Loucy (cell line): ENCODE data around the gene FHIP1B.

Source experiments
- H2AFZ ChIP-seq: fragments of 200-600 bp; sonication (generic); 2 replicates; pipeline ENCODE4 v1.6.0; 2016; ENCODE audit warnings: antibody characterized with exemption, mild to moderate bottlenecking, low read length, moderate library complexity
- H3F3A ChIP-seq: fragments of 200-600 bp; 2 replicates; pipeline ENCODE4 v1.6.0; 2016; ENCODE audit warnings: antibody characterized with exemption, low read depth, mild to moderate bottlenecking
- H3K27me3 ChIP-seq: fragments of 200-600 bp; sonication (generic); 2 replicates; pipeline ENCODE4 v1.6.1; 2014; ENCODE audit warnings: low read length, mild to moderate bottlenecking; ENCODE audit not compliant: insufficient read depth, poor library complexity, severe bottlenecking
- H3K36me3 ChIP-seq: fragments of 200-600 bp; sonication (generic); 2 replicates; pipeline ENCODE4 v1.6.1; 2016; ENCODE audit warnings: low read length; ENCODE audit not compliant: insufficient read depth
- H3K4me1 ChIP-seq: fragments of 200-600 bp; sonication (generic); 2 replicates; pipeline ENCODE4 v1.5.1; 2014; ENCODE audit warnings: low read length, mild to moderate bottlenecking; ENCODE audit not compliant: insufficient read depth, poor library complexity, severe bottlenecking
- H3K4me2 ChIP-seq: fragments of 200-600 bp; sonication (generic); 2 replicates; pipeline ENCODE4 v1.6.0; 2014; ENCODE audit warnings: antibody characterized with exemption, low read length, low read depth, mild to moderate bottlenecking; ENCODE audit not compliant: poor library complexity, severe bottlenecking
- H3K4me3 ChIP-seq: fragments of 200-600 bp; sonication (generic); 2 replicates; pipeline ENCODE4 v1.5.1; 2014; ENCODE audit warnings: low read length, mild to moderate bottlenecking, mixed read lengths; ENCODE audit not compliant: poor library complexity, severe bottlenecking
- H3K79me2 ChIP-seq: fragments of 200-600 bp; sonication (generic); 2 replicates; pipeline ENCODE4 v1.6.1; 2014; ENCODE audit warnings: low read length; ENCODE audit not compliant: insufficient read depth
- H3K9ac ChIP-seq: fragments of 200-600 bp; sonication (generic); 2 replicates; pipeline ENCODE4 v1.6.0; 2014; ENCODE audit warnings: mild to moderate bottlenecking, low read depth, low read length, moderate library complexity; ENCODE audit not compliant: poor library complexity, severe bottlenecking
- H3K9me2 ChIP-seq: fragments of 200-600 bp; sonication (generic); replicated peaks from 2 replicates; pipeline ENCODE4 v1.6.1; 2016; ENCODE audit warnings: low read depth, low read length, mixed read lengths
- H3K9me3 ChIP-seq: fragments of 200-600 bp; sonication (generic); 2 replicates; pipeline ENCODE4 v1.6.1; 2014; ENCODE audit warnings: mild to moderate bottlenecking, antibody characterized with exemption, low read length, low read depth; ENCODE audit not compliant: insufficient read depth
- H4K20me1 ChIP-seq: fragments of 200-600 bp; sonication (generic); 2 replicates; pipeline ENCODE4 v1.6.0; 2014; ENCODE audit warnings: antibody characterized with exemption, low read length, mild to moderate bottlenecking; ENCODE audit not compliant: insufficient read depth, poor library complexity, severe bottlenecking
- CTCF ChIP-seq: fragments of 200-600 bp; sonication (generic); conservative IDR thresholded peaks from 2 replicates; pipeline ENCODE4 v1.5.1; 2014; ENCODE audit warnings: mild to moderate bottlenecking, antibody characterized with exemption, low read length
- EZH2phosphoT487 ChIP-seq: fragments of 200-600 bp; IDR thresholded peaks from 2 replicates; pipeline ENCODE4 v1.6.1; 2018; ENCODE audit warnings: antibody characterized with exemption, mild to moderate bottlenecking, moderate library complexity, borderline replicate concordance

Gene FHIP1B

GRCh38 chr11:6237761-6238302 is 3.4 kb upstream of the FHIP1B start:
- no peak overlapping the region for H2AFZ ChIP-seq
- no peak for TF ChIP-seq CTCF
- no peak for TF ChIP-seq EZH2phosphoT487
- no peaks in the 10 kb centered on the region for H3F3A ChIP-seq

DNA sequence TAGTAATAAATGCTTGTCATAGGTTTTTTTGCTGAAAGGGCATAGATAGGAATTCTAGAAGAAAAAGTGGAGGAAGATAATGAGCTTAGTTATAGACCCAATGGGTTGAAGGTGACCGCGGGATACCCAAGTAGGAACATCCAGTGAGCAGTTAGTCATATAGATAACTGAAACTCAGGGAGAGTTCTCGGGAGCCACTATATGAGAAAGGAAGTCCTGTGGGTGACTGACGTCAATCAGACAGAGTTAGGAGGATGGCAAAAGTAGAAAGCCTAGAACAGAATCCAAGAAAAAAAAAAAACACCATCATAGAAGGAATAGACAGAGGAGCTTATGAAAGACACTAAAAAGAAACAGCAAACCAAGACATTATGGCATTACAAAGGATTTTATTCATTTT is 2.8 kb upstream of the FHIP1B start:
- no peaks in the 10 kb centered on the region for H3K9me3 ChIP-seq
- H3K27me3 ChIP-seq, result no peaks in the 10 kb centered on the region
- H3K79me2 ChIP-seq, result peaks cover 15% of the 10 kb centered on the region; the same call in 1 of the 2 replicates
- no peak overlapping the region for H3K9ac ChIP-seq
- no peaks in the 10 kb centered on the region for H3K36me3 ChIP-seq
- H3K4me3 ChIP-seq, result no peak overlapping the region
- TF ChIP-seq EZH2phosphoT487 (no peak), CTCF (no peak)
- no peak overlapping the region for H2AFZ ChIP-seq
- no peak overlapping the region for H3K4me2 ChIP-seq
- no peaks in the 10 kb centered on the region for H3K9me2 ChIP-seq
- H3K4me1 ChIP-seq, result peaks cover 13% of the 10 kb centered on the region
- H4K20me1 ChIP-seq, result peaks cover 11% of the 10 kb centered on the region
- H3F3A ChIP-seq, result no peaks in the 10 kb centered on the region

More at GRCh38 chr11:6237761-6238302, 3.4 kb upstream of the FHIP1B start:
- peaks cover 14% of the 10 kb centered on the region; the same call in 1 of the 2 replicates for H3K79me2 ChIP-seq
- peaks cover 2% of the 10 kb centered on the region for H3K27me3 ChIP-seq
- no peak overlapping the region for H3K4me3 ChIP-seq
- no peaks in the 10 kb centered on the region for H3K9me3 ChIP-seq
- no peaks in the 10 kb centered on the region for H3K9me2 ChIP-seq
- peaks cover 11% of the 10 kb centered on the region for H4K20me1 ChIP-seq
- H3K9ac ChIP-seq, result no peak overlapping the region
- peaks cover 12% of the 10 kb centered on the region for H3K4me1 ChIP-seq
- H3K36me3 ChIP-seq, result no peaks in the 10 kb centered on the region
- no peak overlapping the region for H3K4me2 ChIP-seq

DNA sequence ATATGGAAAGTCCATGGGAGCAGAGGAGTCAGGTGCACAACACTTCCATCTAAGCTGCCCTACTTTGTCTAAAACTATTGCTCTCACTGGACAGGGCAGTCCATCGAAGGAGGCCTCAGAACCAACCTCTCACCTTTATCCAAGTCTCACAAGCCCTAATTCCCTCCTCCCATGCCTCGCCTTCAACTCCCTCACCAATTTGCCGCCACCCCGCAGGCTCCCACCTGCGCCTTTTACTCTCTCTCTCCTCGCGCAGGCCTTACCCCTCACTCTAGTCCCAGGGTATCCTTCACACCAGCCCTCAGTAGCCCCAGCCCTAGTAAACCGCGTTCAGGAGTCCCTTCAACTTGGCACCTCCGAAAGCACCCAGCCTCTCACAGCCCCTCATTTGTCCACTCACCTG is 451 bp downstream of the FHIP1B start:
- peaks cover 31% of the 10 kb centered on the region for H3K79me2 ChIP-seq
- H3K27me3 ChIP-seq, result no peaks in the 10 kb centered on the region

More for the DNA sequence above, 451 bp downstream of the FHIP1B start:
- no peaks in the 10 kb centered on the region for H3K36me3 ChIP-seq
- no peaks in the 10 kb centered on the region for H3F3A ChIP-seq
- H3K9ac ChIP-seq, result peak overlapping the region; percentile 77
- no peaks in the 10 kb centered on the region for H3K9me2 ChIP-seq
- peak overlapping the region; percentile 92 for H3K4me3 ChIP-seq
- TF ChIP-seq CTCF (no peak), EZH2phosphoT487 (no peak)
- no peaks in the 10 kb centered on the region for H3K9me3 ChIP-seq
- peaks cover 22% of the 10 kb centered on the region for H4K20me1 ChIP-seq
- H3K4me2 ChIP-seq, result peak overlapping the region; percentile 92
- H2AFZ ChIP-seq, result peak overlapping the region; percentile 86
- H3K4me1 ChIP-seq, result peaks cover 33% of the 10 kb centered on the region
